ENCODE measurements around the gene PICALM. TPM values are rescaled to one million over a fixed set of nuclear protein-coding genes. Genes with fewer than 3 reads are reported as not detected.

PICALM gene
- total RNA-seq, 4 donors from 2014 or later: 148 to 244 (median 221) TPM

DNA sequence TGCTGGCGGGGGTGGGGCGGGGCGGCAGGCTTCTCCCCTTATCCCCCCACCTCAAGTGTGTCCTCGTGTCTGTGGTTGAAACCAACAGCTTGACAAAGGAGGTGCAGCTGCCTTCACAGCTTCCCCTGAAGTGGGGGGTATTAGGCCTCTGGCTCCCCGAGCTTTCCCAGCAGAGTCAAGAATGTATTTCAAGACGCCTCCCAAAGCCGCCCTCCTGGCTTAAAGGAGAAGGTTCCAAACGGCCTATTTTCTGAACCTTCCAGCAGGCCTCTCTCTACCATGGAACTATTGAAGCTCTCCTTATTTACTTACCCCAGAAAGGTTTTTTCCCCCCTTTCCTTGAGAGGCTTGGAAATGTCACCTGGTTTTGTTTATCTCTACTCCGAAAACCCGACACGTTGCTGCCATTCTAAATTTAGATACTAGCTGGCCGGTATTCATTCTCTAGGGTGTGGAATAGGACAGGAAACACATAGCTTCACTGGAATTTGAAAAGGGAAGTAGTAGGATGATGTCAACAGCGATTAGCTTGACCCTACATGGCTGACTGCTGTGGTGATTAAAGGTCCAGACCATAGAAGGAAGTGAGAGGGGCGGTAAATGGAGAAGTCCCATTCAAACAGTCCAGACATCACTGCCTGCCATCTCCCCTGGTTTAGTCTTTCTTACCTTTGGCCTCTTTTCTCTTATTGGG lies 671 bp upstream of the PICALM start:
- Histone ChIP-seq H3K4me1 (peaks cover 0 to 32% (median 27%) of the 10 kb centered on the region in 4 donors), H3K4me3 (peak overlapping the region in 3 of 4 donors; percentile 22 to 84 (median 78)), H3K27ac (peak overlapping the region; percentile 95 to 99 (median 96)), H3K36me3 (no peaks in the 10 kb centered on the region), H3K9me3 (no peaks in the 10 kb centered on the region), H3K27me3 (no peaks in the 10 kb centered on the region)
- DNase-seq: peak; percentile 26
- in situ Hi-C loops (cut with MboI; ENCODE audit: low pct_ligation_motif_present in 1 of 4, low pct_unique_long_range_greater_than_20kb in 1 of 4, low sequenced_read_pairs in 3 of 4): no loop called here
- peak; percentile 15 to 61 (median 47) for TF ChIP-seq POLR2AphosphoS5 (IDR thresholded peaks at IDR 0.05)
- peak; percentile 44 for TF ChIP-seq POLR2A (IDR thresholded peaks at IDR 0.05)
- TF ChIP-seq EP300 (IDR thresholded peaks at IDR 0.05; ENCODE audit: low read depth): peak; percentile 2
- TF ChIP-seq, protein P1, sequence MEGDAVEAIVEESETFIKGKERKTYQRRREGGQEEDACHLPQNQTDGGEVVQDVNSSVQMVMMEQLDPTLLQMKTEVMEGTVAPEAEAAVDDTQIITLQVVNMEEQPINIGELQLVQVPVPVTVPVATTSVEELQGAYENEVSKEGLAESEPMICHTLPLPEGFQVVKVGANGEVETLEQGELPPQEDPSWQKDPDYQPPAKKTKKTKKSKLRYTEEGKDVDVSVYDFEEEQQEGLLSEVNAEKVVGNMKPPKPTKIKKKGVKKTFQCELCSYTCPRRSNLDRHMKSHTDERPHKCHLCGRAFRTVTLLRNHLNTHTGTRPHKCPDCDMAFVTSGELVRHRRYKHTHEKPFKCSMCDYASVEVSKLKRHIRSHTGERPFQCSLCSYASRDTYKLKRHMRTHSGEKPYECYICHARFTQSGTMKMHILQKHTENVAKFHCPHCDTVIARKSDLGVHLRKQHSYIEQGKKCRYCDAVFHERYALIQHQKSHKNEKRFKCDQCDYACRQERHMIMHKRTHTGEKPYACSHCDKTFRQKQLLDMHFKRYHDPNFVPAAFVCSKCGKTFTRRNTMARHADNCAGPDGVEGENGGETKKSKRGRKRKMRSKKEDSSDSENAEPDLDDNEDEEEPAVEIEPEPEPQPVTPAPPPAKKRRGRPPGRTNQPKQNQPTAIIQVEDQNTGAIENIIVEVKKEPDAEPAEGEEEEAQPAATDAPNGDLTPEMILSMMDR (IDR thresholded peaks at IDR 0.05): no peak
- 5 to 6% methylated on average over 5 to 13 of the region's 14 CpGs for WGBS, 2 donors (ENCODE audit: low coverage in 1 of 2)
- intact Hi-C loops (cut with DNase I; ENCODE audit: low total_unique reads): no loop called here

GRCh38 chr11:86068138-86068871 lies 579 bp downstream of the PICALM start:
- H3K36me3 ChIP-seq: no peaks in the 10 kb centered on the region
- 0 to 1% methylated on average over 25 to 37 of the region's 47 CpGs for WGBS, 2 donors (ENCODE audit: low coverage in 1 of 2)

GRCh38 chr11:86067851-86068137 lies 1.1 kb downstream of the PICALM start:
- peak overlapping the region; percentile 95 to 99 (median 96) for H3K27ac ChIP-seq
- intact Hi-C loops (cut with DNase I; ENCODE audit: low total_unique reads) (no loop called here), in situ Hi-C loops (cut with MboI; ENCODE audit: low pct_ligation_motif_present in 1 of 4, low pct_unique_long_range_greater_than_20kb in 1 of 4, low sequenced_read_pairs in 3 of 4) (no loop called here)
- H3K27me3 ChIP-seq: no peaks in the 10 kb centered on the region
- WGBS, 2 donors (ENCODE audit: low coverage in 1 of 2): 0 to 3% methylated on average over 4 to 5 of the region's 5 CpGs
- no peaks in the 10 kb centered on the region for H3K36me3 ChIP-seq
- no peak for DNase-seq
- no peaks in the 10 kb centered on the region for H3K9me3 ChIP-seq
- TF ChIP-seq, protein P1 (IDR thresholded peaks at IDR 0.05): no peak
- no peak for TF ChIP-seq EP300 (IDR thresholded peaks at IDR 0.05; ENCODE audit: low read depth)
- TF ChIP-seq POLR2AphosphoS5 (IDR thresholded peaks at IDR 0.05): no peak
- TF ChIP-seq POLR2A (IDR thresholded peaks at IDR 0.05): no peak
- peak overlapping the region; percentile 78 to 97 (median 86) for H3K4me3 ChIP-seq
- peaks cover 7 to 49% (median 37%) of the 10 kb centered on the region in 4 donors for H3K4me1 ChIP-seq

More at GRCh38 chr11:86068138-86068871, 579 bp downstream of the PICALM start:
- TF ChIP-seq POLR2AphosphoS5 (IDR thresholded peaks at IDR 0.05) (peak in 1 of 3 donors; percentile 7), EP300 (IDR thresholded peaks at IDR 0.05; ENCODE audit: low read depth) (no peak), POLR2A (IDR thresholded peaks at IDR 0.05) (no peak)
- TF ChIP-seq, protein P1 (IDR thresholded peaks at IDR 0.05): no peak
- no peaks in the 10 kb centered on the region for H3K9me3 ChIP-seq
- H3K4me1 ChIP-seq: peaks cover 7 to 43% (median 35%) of the 10 kb centered on the region in 4 donors
- intact Hi-C loops (cut with DNase I; ENCODE audit: low total_unique reads) (no loop called here), in situ Hi-C loops (cut with MboI; ENCODE audit: low pct_ligation_motif_present in 1 of 4, low pct_unique_long_range_greater_than_20kb in 1 of 4, low sequenced_read_pairs in 3 of 4) (no loop called here)
- DNase-seq: peak; percentile 41
- no peaks in the 10 kb centered on the region for H3K27me3 ChIP-seq
- H3K4me3 ChIP-seq: peak overlapping the region; percentile 78 to 97 (median 86)
- peak overlapping the region; percentile 95 to 99 (median 96) for H3K27ac ChIP-seq
